Gastroesophageal sphincter (tissue), 4 donors: Measurements from ENCODE around the gene ZBP1. TPM values are rescaled to one million over a fixed set of nuclear protein-coding genes. Genes with fewer than 3 reads are reported as not detected.

Experiments used
- ATAC-seq: fragments of 150-250 bp; one replicate; pipeline ENCODE4 v1.9.1; 2016; ENCODE audit warnings: mild to moderate bottlenecking, moderate library complexity
- H3K27ac ChIP-seq, 4 donors: fragments of 200-600 bp; sonication (generic) in 3 of 4; 1 replicate in 3 of 4; 2 replicates in 1 of 4; pipeline ENCODE4 v1.5.1; 2016 to 2019
- H3K27me3 ChIP-seq: fragments of 200-600 bp; sonication (generic); one replicate; pipeline ENCODE4 v1.5.1; 2019
- H3K36me3 ChIP-seq, 2 donors: fragments of 200-600 bp; sonication (generic); one replicate each; pipeline ENCODE4 v1.5.1; 2019; ENCODE audit warnings: control low read depth in 1 of 2
- H3K4me1 ChIP-seq, 3 donors: fragments of 200-600 bp; sonication (generic); 1 replicate in 2 of 3; 2 replicates in 1 of 3; pipeline ENCODE4 v1.5.1; 2016 to 2019; ENCODE audit warnings: control low read depth in 2 of 3
- H3K4me3 ChIP-seq, 2 donors: fragments of 200-600 bp; sonication (generic); one replicate each; pipeline ENCODE4 v1.5.1; 2019; ENCODE audit warnings: mild to moderate bottlenecking in 1 of 2, moderate library complexity in 1 of 2
- H3K9me3 ChIP-seq, 3 donors: fragments of 200-600 bp; sonication (generic); one replicate each; pipeline ENCODE4 v1.5.1; 2017 to 2019; ENCODE audit warnings: control low read depth in 2 of 3
- EP300 ChIP-seq: sonication (generic); formaldehyde crosslinking; IDR thresholded peaks from one replicate; pipeline ENCODE4 v1.6.1; 2017; ENCODE audit warnings: antibody characterized with exemption, mild to moderate bottlenecking
- POLR2A ChIP-seq, 2 donors: fragments of 450-650 bp; IDR thresholded peaks; one replicate each; pipeline ENCODE4 v1.6.1; 2017; ENCODE audit warnings: antibody characterized with exemption in 2 of 2, mild to moderate bottlenecking in 2 of 2, moderate library complexity in 1 of 2
- POLR2AphosphoS5 ChIP-seq: sonication (generic); formaldehyde crosslinking; IDR thresholded peaks from one replicate; pipeline ENCODE4 v1.6.1; 2017; ENCODE audit warnings: antibody characterized with exemption
- WGBS, 2 donors: methylation state at CpG; one replicate each; pipeline ENCODE4 v1.1.5; 2018; ENCODE audit warnings: low coverage in 1 of 2; 5-methylcytosine and 5-hydroxymethylcytosine counted together
- total RNA-seq, 4 donors: library from RNA; depleted of rRNA; stranded (reverse); fragments of >200 nt; gene quantifications; one replicate each; pipeline ENCODE4 v1.1.0, GENCODE V29; 2016
- TF ChIP-seq, protein P1 (sequence below), 4 experiments: fragments of 200-600 bp in 2 of 4; fragments of 450-650 bp in 2 of 4; sonication (generic) in 1 of 4; IDR thresholded peaks; one replicate each; pipeline ENCODE4 v1.5.1; 2017 to 2019; ENCODE audit warnings: antibody characterized with exemption in 4 of 4, mild to moderate bottlenecking in 2 of 4, moderate library complexity in 2 of 4

Gene ZBP1
- total RNA-seq, 4 donors from 2014 or later = 0.08 to 0.32 TPM; not detected in 2

DNA sequence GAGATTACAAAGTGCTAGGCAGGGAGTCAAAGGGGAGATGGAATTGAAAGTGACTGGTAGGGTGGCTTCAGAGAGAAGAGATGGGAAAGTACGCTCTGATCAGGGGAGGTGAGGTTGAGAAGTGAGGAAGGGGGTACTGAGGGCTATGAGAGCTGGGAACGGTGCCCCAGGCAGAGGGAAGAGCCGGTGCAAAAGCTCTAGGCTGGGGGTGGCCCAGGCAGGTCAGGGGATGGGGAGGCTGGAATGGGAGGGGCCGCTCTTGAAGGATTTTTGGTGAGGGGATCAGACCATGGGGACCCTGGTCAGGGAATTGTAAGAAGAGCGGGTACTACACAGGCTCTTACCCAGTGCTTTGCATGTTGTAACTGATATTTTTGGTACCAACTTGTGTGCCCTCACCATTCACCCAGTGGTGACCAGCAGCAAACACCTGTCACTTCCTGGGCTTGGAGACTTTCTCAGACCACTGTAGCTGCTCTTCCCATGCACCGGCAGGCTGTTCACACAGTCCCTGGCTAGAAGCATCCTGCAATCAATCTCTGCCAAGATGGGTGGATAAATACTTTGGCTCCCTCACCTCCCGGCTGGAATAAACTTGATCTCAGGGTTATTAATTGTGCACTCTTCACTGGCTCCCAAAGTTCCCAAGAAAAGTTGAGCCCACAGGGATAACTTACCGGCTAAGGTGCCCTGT is 35.3 kb downstream of the ZBP1 start:
- Histone ChIP-seq H3K9me3 (peaks cover 0 to 12% (median 0%) of the 10 kb centered on the region in 3 donors), H3K27ac (peak overlapping the region in 1 of 4 donors; percentile 7), H3K4me1 (peaks cover 0 to 60% (median 7%) of the 10 kb centered on the region in 3 donors), H3K27me3 (peaks cover 8% of the 10 kb centered on the region), H3K36me3 (no peaks in the 10 kb centered on the region), H3K4me3 (no peak overlapping the region)
- TF ChIP-seq POLR2AphosphoS5 (no peak), EP300 (no peak), POLR2A (IDR thresholded peaks at IDR 0.05) (no peak)
- TF ChIP-seq, protein P1, sequence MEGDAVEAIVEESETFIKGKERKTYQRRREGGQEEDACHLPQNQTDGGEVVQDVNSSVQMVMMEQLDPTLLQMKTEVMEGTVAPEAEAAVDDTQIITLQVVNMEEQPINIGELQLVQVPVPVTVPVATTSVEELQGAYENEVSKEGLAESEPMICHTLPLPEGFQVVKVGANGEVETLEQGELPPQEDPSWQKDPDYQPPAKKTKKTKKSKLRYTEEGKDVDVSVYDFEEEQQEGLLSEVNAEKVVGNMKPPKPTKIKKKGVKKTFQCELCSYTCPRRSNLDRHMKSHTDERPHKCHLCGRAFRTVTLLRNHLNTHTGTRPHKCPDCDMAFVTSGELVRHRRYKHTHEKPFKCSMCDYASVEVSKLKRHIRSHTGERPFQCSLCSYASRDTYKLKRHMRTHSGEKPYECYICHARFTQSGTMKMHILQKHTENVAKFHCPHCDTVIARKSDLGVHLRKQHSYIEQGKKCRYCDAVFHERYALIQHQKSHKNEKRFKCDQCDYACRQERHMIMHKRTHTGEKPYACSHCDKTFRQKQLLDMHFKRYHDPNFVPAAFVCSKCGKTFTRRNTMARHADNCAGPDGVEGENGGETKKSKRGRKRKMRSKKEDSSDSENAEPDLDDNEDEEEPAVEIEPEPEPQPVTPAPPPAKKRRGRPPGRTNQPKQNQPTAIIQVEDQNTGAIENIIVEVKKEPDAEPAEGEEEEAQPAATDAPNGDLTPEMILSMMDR (IDR thresholded peaks at IDR 0.05) = no peak
- ATAC-seq = no peak
- WGBS, 2 donors = 53 to 58% methylated on average over 7 to 8 of the region's 8 CpGs

DNA sequence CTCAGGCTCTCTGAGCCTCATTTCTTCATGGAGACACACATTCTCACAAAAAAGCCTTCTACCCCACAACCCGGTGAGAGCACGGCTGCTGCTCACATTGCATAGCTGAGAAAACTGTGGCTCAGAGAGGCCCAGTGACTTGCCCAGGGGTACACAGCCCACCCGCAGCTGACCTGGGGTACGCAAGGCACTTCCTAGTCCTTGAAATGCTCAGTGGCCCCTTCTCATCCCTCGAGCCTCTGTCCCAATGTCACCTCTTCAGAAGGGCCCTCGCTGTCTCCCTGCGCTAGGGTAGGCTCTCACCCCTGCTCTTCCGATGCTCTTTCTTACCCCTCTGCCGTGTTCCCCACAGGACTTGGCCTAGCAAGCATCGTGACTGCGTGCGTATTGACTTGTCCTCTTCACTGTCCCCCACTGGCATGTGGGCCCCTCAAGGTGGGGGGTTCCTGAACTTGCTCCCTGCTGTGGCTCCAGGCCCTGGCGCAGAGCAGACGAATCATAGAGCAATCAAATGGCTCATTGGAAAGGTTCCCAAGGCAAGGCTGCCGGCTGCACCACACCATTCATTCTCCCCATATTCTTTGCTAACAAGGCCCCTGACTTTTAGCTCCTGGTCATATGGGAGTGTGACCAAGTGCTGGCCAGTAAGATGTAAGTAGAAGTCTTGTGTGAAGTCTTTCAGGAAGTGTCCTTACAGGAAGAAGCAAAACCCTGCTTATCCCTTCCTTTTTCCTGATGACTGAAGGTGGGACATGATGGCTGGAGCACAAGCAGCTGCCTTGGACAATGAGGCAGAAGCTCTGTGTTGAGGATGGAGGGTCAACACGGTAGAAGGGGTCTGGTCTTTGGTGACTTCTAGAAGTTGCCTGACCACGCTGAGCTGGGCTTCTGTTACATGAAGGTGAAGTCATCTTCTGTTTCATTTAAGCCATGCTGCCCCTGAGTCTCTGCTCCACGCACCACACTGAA is 36.7 kb downstream of the ZBP1 start:
- no peaks in the 10 kb centered on the region for H3K36me3 ChIP-seq
- H3K4me3 ChIP-seq = no peak overlapping the region
- H3K4me1 ChIP-seq = peaks cover 0 to 65% (median 7%) of the 10 kb centered on the region in 3 donors
- 87 to 92% methylated on average over 4 to 9 of the region's 18 CpGs for WGBS, 2 donors
- peak overlapping the region; percentile 64 to 87 (median 82) for H3K27ac ChIP-seq
- no peak for ATAC-seq
- H3K9me3 ChIP-seq = peaks cover 0 to 12% (median 0%) of the 10 kb centered on the region in 3 donors
- peaks cover 17% of the 10 kb centered on the region for H3K27me3 ChIP-seq
- TF ChIP-seq POLR2AphosphoS5 (no peak), EP300 (no peak), POLR2A (IDR thresholded peaks at IDR 0.05) (no peak)
- TF ChIP-seq, protein P1 (IDR thresholded peaks at IDR 0.05) = no peak

DNA sequence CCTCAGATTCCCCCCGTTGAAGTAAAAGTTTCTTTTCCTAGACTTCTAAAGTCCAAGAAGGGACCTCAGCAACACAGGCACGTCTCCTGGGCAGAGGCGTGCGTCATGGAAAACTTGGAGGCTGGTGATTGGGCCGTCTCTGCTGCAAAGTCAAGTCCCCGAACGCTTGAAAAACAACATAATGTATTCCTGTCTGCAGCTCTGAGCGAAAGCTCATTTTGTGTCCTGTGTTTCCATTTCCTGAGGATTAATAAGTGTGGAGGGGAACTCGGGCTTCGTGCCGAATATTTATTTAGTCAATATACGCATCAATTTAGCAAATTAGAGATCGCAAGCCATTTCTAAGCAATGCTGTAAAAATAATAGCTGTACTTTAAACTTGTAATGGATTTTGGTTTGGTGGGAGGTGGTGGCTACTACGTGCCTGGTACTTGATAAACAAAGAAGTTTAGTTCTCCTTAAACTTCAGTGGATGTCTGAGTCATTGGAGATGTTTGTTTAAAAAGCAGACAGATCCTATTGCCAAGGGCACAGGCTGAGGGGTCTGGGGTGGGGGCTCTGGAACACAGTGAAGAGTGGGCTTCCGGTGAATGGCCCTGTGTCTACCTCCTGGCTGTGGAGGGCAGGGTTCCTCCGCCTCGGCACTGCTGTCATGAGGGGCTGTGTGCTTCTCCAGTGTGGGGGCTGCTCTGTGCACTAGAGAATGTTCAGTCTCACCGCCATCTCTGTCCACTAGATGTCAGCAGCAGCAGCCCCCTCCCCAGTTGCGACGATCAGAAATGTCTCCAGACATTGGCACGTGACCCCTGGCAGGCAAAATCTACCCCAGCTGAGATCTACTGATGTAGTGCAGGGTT is 37.6 kb downstream of the ZBP1 start:
- Histone ChIP-seq H3K36me3 (no peaks in the 10 kb centered on the region), H3K9me3 (peaks cover 0 to 4% (median 0%) of the 10 kb centered on the region in 3 donors), H3K4me3 (peak overlapping the region in 1 of 2 donors; percentile 9), H3K27ac (peak overlapping the region; percentile 64 to 87 (median 82)), H3K4me1 (peaks cover 0 to 65% (median 7%) of the 10 kb centered on the region in 3 donors), H3K27me3 (peaks cover 20% of the 10 kb centered on the region)
- TF ChIP-seq EP300 (peak; percentile 58), POLR2A (IDR thresholded peaks at IDR 0.05) (peak in 1 of 2 donors; percentile 14), POLR2AphosphoS5 (peak; percentile 56)
- TF ChIP-seq, protein P1 (IDR thresholded peaks at IDR 0.05) = peak in 1 of 4 experiments; percentile 31
- WGBS, 2 donors = 15 to 24% methylated on average over 9 to 16 of the region's 21 CpGs
- peak; percentile 80 for ATAC-seq

DNA sequence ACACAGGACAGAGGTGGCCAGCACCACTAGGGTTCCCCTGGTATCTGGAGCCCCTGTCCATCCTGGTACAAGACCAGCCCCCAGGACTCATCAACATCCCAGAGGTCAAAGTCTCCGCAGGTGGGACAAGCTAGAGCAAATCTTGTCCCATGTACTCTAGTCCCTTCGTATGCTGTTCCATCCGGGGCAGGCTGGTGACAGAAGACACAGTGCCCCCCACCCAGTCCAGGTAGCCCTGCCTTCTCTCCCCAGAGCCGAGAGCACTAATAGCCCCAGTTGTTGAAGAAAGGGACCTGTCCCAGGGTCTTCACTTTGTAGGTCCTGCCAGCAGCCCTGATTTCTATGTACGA is 38.2 kb downstream of the ZBP1 start:
- H3K27me3 ChIP-seq = peaks cover 20% of the 10 kb centered on the region
- H3K27ac ChIP-seq = peak overlapping the region; percentile 52 to 87 (median 82)
- no peaks in the 10 kb centered on the region for H3K36me3 ChIP-seq
- no peak overlapping the region for H3K4me3 ChIP-seq
- ATAC-seq = no peak
- TF ChIP-seq POLR2A (IDR thresholded peaks at IDR 0.05) (no peak), POLR2AphosphoS5 (no peak), EP300 (no peak)
- TF ChIP-seq, protein P1 (IDR thresholded peaks at IDR 0.05) = no peak
- H3K9me3 ChIP-seq = no peaks in the 10 kb centered on the region
- H3K4me1 ChIP-seq = peaks cover 0 to 65% (median 7%) of the 10 kb centered on the region in 3 donors
- WGBS, 2 donors = 80% methylated on average over 1 of the region's 5 CpGs; no CpG with 5 or more reads in 1 of the 2 donors
